ENCODE results near the gene OR10H5.

OR10H5 gene

DNA sequence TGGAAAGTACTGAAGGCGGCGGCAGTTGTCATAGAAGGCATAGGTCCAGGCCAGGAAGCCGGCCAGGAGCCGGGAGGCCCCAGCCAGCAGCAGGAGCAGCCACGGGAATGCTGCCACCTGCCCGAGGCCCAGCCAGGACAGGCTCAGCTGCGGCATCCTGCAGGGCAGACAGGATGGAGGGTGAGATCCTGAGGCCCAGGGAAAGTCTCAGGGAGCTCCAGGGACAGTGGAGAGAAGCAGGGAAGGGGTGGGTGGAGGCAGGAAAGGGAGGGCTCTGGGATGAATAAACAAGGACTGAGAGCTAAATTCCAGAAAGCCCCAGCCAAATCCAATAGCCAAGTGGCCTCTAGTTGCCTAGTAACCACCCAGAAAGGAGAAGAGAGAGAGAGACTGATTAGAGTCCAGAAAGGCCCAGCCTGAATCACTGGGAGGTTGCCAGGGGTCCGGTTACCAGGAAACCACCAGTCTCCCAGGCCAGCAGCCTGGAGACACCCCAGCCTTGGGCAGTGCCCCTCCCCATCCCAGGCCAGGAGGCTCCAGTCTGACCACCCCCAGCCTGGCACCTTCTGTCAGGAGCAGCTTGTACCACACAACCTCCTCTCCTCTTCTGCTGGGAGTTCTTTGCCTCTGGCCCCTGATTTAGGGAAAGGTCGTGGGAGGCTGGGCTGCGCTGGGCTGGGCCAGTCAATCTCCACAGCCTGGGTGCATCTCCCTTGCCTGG lies 7.5 kb upstream of the OR10H5 start:
- Histone ChIP-seq H3K36me3 (ENCODE audit: insufficient read depth, low read length) (no peaks in the 10 kb centered on the region), H3K27ac (ENCODE audit: low read length) (no peak overlapping the region), H3K4me2 (ENCODE audit: insufficient read depth, low read length) (no peak overlapping the region), H3K79me2 (ENCODE audit: insufficient read depth, low read length) (no peaks in the 10 kb centered on the region), H3K4me3 (ENCODE audit: low read depth in 1 of 2, low read length in 2 of 2) (no peak overlapping the region), H3K4me1 (ENCODE audit: insufficient read depth, low read length) (no peaks in the 10 kb centered on the region), H3K27me3 (ENCODE audit: insufficient read depth, low read length, poor library complexity) (no peaks in the 10 kb centered on the region), H4K20me1 (ENCODE audit: insufficient read depth, low read length) (peaks cover 5% of the 10 kb centered on the region; the same call in 1 of the 2 replicates), H2AFZ (ENCODE audit: low read depth, low read length) (no peak overlapping the region), H3K9ac (ENCODE audit: low read depth, low read length) (no peak overlapping the region), H3K9me3 (ENCODE audit: insufficient read depth, low read length, severe bottlenecking) (no peaks in the 10 kb centered on the region)
- DNase-seq: no peak
- TF ChIP-seq EZH2 (IDR thresholded peaks at IDR 0.05; ENCODE audit: borderline replicate concordance, low read depth, low read length, severe bottlenecking): no peak
- TF ChIP-seq, protein P1, sequence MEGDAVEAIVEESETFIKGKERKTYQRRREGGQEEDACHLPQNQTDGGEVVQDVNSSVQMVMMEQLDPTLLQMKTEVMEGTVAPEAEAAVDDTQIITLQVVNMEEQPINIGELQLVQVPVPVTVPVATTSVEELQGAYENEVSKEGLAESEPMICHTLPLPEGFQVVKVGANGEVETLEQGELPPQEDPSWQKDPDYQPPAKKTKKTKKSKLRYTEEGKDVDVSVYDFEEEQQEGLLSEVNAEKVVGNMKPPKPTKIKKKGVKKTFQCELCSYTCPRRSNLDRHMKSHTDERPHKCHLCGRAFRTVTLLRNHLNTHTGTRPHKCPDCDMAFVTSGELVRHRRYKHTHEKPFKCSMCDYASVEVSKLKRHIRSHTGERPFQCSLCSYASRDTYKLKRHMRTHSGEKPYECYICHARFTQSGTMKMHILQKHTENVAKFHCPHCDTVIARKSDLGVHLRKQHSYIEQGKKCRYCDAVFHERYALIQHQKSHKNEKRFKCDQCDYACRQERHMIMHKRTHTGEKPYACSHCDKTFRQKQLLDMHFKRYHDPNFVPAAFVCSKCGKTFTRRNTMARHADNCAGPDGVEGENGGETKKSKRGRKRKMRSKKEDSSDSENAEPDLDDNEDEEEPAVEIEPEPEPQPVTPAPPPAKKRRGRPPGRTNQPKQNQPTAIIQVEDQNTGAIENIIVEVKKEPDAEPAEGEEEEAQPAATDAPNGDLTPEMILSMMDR (IDR thresholded peaks at IDR 0.05; ENCODE audit: borderline replicate concordance, extremely low read depth, low read length, poor library complexity, severe bottlenecking): no peak
- no peak for ATAC-seq (ENCODE audit: insufficient read depth, low read depth)

DNA sequence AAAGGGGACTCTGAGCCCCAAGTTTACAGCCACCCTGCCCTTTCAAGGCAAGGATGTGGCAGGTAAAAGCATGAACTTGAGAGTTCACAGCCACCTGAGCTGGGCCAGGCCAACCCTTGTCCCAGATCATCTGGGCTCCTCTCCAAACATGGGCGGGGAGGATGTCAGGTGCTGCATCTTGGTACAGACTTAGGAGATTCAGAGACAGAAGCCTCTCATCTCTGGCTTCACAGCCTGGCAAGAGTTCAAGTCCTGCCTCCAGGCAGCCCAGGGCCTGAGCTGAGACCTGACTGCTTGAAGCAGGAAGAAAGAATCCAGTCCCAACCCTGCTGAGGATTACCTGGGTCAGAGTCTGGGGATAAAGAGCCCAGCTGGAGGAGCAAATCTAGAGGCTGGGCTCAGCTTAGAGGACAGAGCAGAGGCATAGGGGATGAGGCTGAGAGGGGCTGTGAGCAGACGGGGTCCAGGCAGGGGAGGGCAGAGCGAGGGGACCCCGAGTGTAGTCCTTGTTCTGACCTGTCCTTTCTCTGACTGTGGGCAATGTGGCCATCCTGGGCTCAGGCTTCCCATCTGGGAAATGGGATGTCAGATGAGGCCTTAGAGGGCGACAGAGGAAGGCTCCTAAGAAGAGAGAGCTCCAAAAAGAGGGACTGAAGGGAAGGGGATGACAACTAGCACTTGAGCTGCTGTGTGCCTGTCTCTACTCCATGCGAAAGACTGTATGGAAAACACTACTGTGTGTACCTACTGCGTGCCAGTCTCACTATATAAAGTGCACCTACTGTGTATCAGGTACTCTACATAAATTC lies 6.6 kb upstream of the OR10H5 start:
- H3K4me1 ChIP-seq (ENCODE audit: insufficient read depth, low read length): no peaks in the 10 kb centered on the region
- H2AFZ ChIP-seq (ENCODE audit: low read depth, low read length): no peak overlapping the region
- no peak overlapping the region for H3K4me2 ChIP-seq (ENCODE audit: insufficient read depth, low read length)
- ATAC-seq (ENCODE audit: insufficient read depth, low read depth): no peak
- no peak for TF ChIP-seq EZH2 (IDR thresholded peaks at IDR 0.05; ENCODE audit: borderline replicate concordance, low read depth, low read length, severe bottlenecking)
- TF ChIP-seq, protein P1 (IDR thresholded peaks at IDR 0.05; ENCODE audit: borderline replicate concordance, extremely low read depth, low read length, poor library complexity, severe bottlenecking): no peak
- no peaks in the 10 kb centered on the region for H3K9me3 ChIP-seq (ENCODE audit: insufficient read depth, low read length, severe bottlenecking)
- no peak for DNase-seq
- H4K20me1 ChIP-seq (ENCODE audit: insufficient read depth, low read length): peaks cover 5% of the 10 kb centered on the region; the same call in 1 of the 2 replicates
- no peak overlapping the region for H3K4me3 ChIP-seq (ENCODE audit: low read depth in 1 of 2, low read length in 2 of 2)
- no peaks in the 10 kb centered on the region for H3K36me3 ChIP-seq (ENCODE audit: insufficient read depth, low read length)
- H3K9ac ChIP-seq (ENCODE audit: low read depth, low read length): no peak overlapping the region
- H3K79me2 ChIP-seq (ENCODE audit: insufficient read depth, low read length): no peaks in the 10 kb centered on the region
- H3K27me3 ChIP-seq (ENCODE audit: insufficient read depth, low read length, poor library complexity): no peaks in the 10 kb centered on the region
- H3K27ac ChIP-seq (ENCODE audit: low read length): no peak overlapping the region

DNA sequence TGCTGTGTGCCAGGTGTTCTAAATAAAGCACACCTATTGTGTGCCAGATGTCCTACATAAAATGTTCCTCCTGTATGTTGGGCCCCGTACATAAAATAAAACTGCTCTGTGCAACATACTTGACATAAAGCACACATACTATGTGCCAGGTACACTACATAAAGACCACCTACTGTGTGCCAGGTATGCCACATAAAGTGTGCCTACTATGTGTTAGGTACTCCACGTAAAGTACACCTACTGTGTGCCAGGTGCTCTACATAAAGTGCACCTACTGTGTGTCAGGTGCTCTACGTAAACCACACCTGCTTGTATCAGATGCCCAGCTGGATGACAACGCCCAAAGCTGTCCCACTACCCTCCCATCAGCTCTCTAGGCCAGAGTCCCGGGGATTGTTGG lies 5.8 kb upstream of the OR10H5 start:
- Histone ChIP-seq H3K4me3 (ENCODE audit: low read depth in 1 of 2, low read length in 2 of 2) (no peak overlapping the region), H3K4me1 (ENCODE audit: insufficient read depth, low read length) (no peaks in the 10 kb centered on the region), H3K27me3 (ENCODE audit: insufficient read depth, low read length, poor library complexity) (no peaks in the 10 kb centered on the region), H3K9me3 (ENCODE audit: insufficient read depth, low read length, severe bottlenecking) (no peaks in the 10 kb centered on the region), H3K36me3 (ENCODE audit: insufficient read depth, low read length) (no peaks in the 10 kb centered on the region), H3K79me2 (ENCODE audit: insufficient read depth, low read length) (no peaks in the 10 kb centered on the region), H3K27ac (ENCODE audit: low read length) (no peak overlapping the region), H3K4me2 (ENCODE audit: insufficient read depth, low read length) (no peak overlapping the region), H4K20me1 (ENCODE audit: insufficient read depth, low read length) (peaks cover 5% of the 10 kb centered on the region; the same call in 1 of the 2 replicates), H2AFZ (ENCODE audit: low read depth, low read length) (no peak overlapping the region), H3K9ac (ENCODE audit: low read depth, low read length) (no peak overlapping the region)
- TF ChIP-seq, protein P1 (IDR thresholded peaks at IDR 0.05; ENCODE audit: borderline replicate concordance, extremely low read depth, low read length, poor library complexity, severe bottlenecking): no peak
- no peak for TF ChIP-seq EZH2 (IDR thresholded peaks at IDR 0.05; ENCODE audit: borderline replicate concordance, low read depth, low read length, severe bottlenecking)
- no peak for DNase-seq
- ATAC-seq (ENCODE audit: insufficient read depth, low read depth): no peak

All from DND-41 (cell line).